Transverse colon (tissue), 4 donors: ENCODE measurements around the gene CGB3. TPM values are rescaled to one million over a fixed set of nuclear protein-coding genes. Genes with fewer than 3 reads are reported as not detected.

ENCODE experiments used
- DNase-seq: peaks from one replicate; pipeline ENCODE4 v3.0.0-alpha.2; 2019
- H3K27ac ChIP-seq, 4 donors: fragments of 200-600 bp; sonication (generic); 2 replicates each; pipeline ENCODE4 v1.5.1; 2016 to 2018; ENCODE audit warnings: inconsistent platforms in 4 of 4
- H3K27me3 ChIP-seq: fragments of 200-600 bp; sonication (generic); 2 replicates; pipeline ENCODE4 v1.5.1; 2017; ENCODE audit warnings: inconsistent platforms
- H3K36me3 ChIP-seq, 4 donors: fragments of 200-600 bp; sonication (generic); 2 replicates each; pipeline ENCODE4 v1.5.1; 2017 to 2019; ENCODE audit warnings: inconsistent platforms in 4 of 4
- H3K4me1 ChIP-seq, 4 donors: fragments of 200-600 bp; sonication (generic); 2 replicates each; pipeline ENCODE4 v1.5.1; 2017 to 2020; ENCODE audit warnings: inconsistent platforms in 4 of 4
- H3K4me3 ChIP-seq, 4 donors: fragments of 200-600 bp; sonication (generic); 1 replicate in 1 of 4; 2 replicates in 3 of 4; pipeline versions ENCODE4 v1.5.1 to v1.6.1; 2017 to 2019; ENCODE audit warnings: inconsistent platforms in 4 of 4
- H3K9me3 ChIP-seq, 2 donors: fragments of 200-600 bp; sonication (generic); 2 replicates each; pipeline ENCODE4 v1.5.1; 2017 to 2019; ENCODE audit warnings: inconsistent platforms in 2 of 2
- EP300 ChIP-seq: sonication (generic); formaldehyde crosslinking; IDR thresholded peaks from one replicate; pipeline ENCODE4 v1.6.1; 2017; ENCODE audit warnings: antibody characterized with exemption, low read depth
- POLR2A ChIP-seq: fragments of 450-650 bp; IDR thresholded peaks from one replicate; pipeline ENCODE4 v1.6.1; 2016; ENCODE audit warnings: antibody characterized with exemption, mild to moderate bottlenecking, moderate library complexity
- POLR2AphosphoS5 ChIP-seq, 3 donors: sonication (generic); formaldehyde crosslinking; IDR thresholded peaks; one replicate each; pipeline ENCODE4 v1.6.1; 2016; ENCODE audit warnings: antibody characterized with exemption in 3 of 3
- WGBS, 2 donors: methylation state at CpG; one replicate each; pipeline ENCODE4 v1.1.5; 2018; ENCODE audit warnings: low coverage in 1 of 2; 5-methylcytosine and 5-hydroxymethylcytosine counted together
- in situ Hi-C, 4 donors: fragments of 200-750 bp; cut with MboI; loops; one replicate each; pipeline versions ENCODE4 v1.15.0 to v1.15.1; 2017; ENCODE audit warnings: low sequenced_read_pairs in 3 of 4, low pct_ligation_motif_present in 1 of 4, low pct_unique_long_range_greater_than_20kb in 1 of 4
- intact Hi-C: fragments of 100-400 bp; cut with DNase I; formaldehyde crosslinking; loops from one replicate; pipeline ENCODE4 v1.15.1; 2023; ENCODE audit warnings: low total_unique reads
- total RNA-seq, 4 donors: library from RNA; depleted of rRNA; stranded (reverse); fragments of >200 nt; gene quantifications; one replicate each; pipeline ENCODE4 v1.1.0, GENCODE V29; 2016
- TF ChIP-seq, protein P1 (sequence below), 5 experiments: fragments of 200-600 bp in 3 of 5; fragments of 450-650 bp in 2 of 5; sonication (generic) in 3 of 5; IDR thresholded peaks; 1 replicate in 2 of 5; 2 replicates in 3 of 5; pipeline ENCODE4 v1.5.1; 2016 to 2017; ENCODE audit warnings: antibody characterized with exemption in 5 of 5, inconsistent platforms in 3 of 5, mild to moderate bottlenecking in 2 of 5, moderate library complexity in 1 of 5

Gene CGB3
- total RNA-seq, 4 donors from 2014 or later: not detected

DNA sequence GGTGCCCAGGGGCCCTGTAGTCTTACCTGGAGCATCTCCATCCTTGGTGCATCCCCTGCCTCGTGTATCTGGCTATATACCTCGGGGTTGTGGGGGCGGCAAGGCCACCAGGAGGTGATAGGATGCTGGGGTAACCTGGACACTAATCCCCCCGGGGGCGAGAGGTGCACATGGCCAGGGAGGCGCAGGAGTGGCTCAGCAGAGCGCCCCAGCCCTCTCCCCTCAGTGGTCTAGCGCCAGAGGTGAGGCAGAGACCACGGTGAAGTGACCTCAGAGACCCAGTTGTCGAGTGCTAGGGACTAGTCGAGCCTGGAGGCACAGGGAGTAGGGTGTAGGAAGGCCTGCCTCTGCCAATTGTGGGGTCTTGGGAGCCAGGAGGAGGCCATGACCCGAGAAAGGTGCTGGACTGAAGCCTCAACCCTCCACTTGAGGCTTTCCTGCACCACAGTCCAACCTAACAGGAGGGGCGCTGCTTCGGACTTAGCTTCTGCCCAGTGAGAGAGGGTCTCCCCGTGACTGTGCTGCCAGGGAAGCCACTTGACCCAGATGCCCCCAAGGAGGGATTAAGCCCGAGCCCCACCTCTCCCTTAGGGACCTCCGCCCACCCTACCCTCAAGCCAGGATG lies 7.0 kb downstream of the CGB3 start, which contains the start of gene LHB:
Gene LHB (minus strand): TSS at position 51 of the 625 bp plus-strand sequence. CDS start 10 bp downstream, at position 41.
- Histone ChIP-seq H3K27me3 (peaks cover 39% of the 10 kb centered on the region), H3K4me3 (peak within 1 kb of the TSS; percentile 19 to 59 (median 34)), H3K9me3 (no peaks in the 10 kb centered on the region), H3K36me3 (peaks cover 0 to 3% (median 0%) of the 10 kb centered on the region in 4 donors), H3K4me1 (peaks cover 9 to 25% (median 23%) of the 10 kb centered on the region in 4 donors), H3K27ac (peak within 1 kb of the TSS in 3 of 4 donors; percentile 13 to 25 (median 21))
- no peak for DNase-seq
- intact Hi-C loops (no loop called here), in situ Hi-C loops (no loop called here)
- 79% methylated on average over 11 of the region's 17 CpGs; no CpG with 5 or more reads in 1 of the 2 donors for WGBS, 2 donors
- no peak for TF ChIP-seq POLR2A
- TF ChIP-seq EP300: no peak
- no peak for TF ChIP-seq POLR2AphosphoS5 (IDR thresholded peaks at IDR 0.05)
- TF ChIP-seq, protein P1, sequence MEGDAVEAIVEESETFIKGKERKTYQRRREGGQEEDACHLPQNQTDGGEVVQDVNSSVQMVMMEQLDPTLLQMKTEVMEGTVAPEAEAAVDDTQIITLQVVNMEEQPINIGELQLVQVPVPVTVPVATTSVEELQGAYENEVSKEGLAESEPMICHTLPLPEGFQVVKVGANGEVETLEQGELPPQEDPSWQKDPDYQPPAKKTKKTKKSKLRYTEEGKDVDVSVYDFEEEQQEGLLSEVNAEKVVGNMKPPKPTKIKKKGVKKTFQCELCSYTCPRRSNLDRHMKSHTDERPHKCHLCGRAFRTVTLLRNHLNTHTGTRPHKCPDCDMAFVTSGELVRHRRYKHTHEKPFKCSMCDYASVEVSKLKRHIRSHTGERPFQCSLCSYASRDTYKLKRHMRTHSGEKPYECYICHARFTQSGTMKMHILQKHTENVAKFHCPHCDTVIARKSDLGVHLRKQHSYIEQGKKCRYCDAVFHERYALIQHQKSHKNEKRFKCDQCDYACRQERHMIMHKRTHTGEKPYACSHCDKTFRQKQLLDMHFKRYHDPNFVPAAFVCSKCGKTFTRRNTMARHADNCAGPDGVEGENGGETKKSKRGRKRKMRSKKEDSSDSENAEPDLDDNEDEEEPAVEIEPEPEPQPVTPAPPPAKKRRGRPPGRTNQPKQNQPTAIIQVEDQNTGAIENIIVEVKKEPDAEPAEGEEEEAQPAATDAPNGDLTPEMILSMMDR (IDR thresholded peaks at IDR 0.05): no peak

DNA sequence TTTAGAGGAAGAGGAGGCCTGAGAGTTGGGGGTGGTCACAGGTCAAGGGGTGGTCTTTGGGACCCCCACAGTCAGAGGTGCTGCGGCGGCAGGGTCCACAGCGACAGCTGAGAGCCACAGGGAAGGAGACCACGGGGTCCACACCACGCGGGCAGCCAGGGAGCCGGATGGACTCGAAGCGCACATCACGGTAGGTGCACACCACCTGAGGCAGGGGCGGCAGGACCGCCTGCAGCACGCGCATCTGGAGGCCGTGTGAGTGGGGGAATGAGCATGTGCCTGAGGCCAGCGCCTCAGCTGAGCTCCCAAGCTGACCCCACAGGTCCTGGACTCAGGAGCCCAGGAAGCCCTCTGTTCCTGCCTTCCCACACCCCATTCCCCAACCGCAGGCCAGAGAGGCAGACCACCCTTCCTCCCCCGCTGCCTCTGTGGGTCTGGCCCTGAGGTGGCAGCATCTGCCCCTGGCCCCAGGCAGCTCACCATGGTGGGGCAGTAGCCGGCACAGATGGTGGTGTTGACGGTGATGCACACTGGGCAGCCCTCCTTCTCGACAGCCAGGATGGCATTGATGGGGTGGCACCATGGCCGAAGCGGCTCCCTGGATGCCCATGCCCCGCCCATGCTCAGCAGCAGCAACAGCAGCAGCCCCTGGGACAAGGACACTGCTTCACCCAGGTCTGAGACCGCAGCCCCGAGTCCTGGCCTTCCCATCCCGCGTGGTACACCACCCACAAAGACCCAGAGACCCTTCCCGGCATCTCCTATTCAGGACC lies 7.9 kb downstream of the CGB3 start:
- Histone ChIP-seq H3K36me3 (peaks cover 0 to 3% (median 0%) of the 10 kb centered on the region in 4 donors), H3K9me3 (no peaks in the 10 kb centered on the region)

DNA sequence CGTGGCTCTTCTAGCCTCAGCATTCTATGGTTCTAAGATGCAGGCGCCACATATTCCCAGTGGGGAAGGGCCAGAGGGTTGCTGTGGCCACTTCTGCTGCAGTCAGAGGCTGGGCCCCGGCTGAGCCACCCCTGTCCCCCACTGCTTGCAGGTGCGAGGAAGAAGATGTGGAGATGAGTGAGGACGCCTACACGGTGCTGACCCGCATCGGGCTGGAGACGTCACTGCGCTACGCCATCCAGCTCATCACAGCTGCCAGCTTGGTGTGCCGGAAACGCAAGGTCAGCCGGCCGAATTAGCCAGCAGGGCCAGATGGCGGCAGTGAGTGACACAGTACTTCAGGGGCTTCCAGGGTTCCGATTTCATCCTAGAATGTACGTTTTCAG lies 9.3 kb downstream of the CGB3 start:
- H3K36me3 ChIP-seq: peaks cover 0 to 10% (median 2%) of the 10 kb centered on the region in 4 donors
- H3K9me3 ChIP-seq: no peaks in the 10 kb centered on the region
- no peak for DNase-seq
- in situ Hi-C loops (no loop called here), intact Hi-C loops (no loop called here)
- no peak overlapping the region for H3K27ac ChIP-seq
- H3K4me3 ChIP-seq: no peak overlapping the region
- 91 to 92% methylated on average over 10 to 18 of the region's 18 CpGs for WGBS, 2 donors
- peaks cover 9 to 25% (median 23%) of the 10 kb centered on the region in 4 donors for H3K4me1 ChIP-seq
- peaks cover 21% of the 10 kb centered on the region for H3K27me3 ChIP-seq
- TF ChIP-seq POLR2A (no peak), POLR2AphosphoS5 (IDR thresholded peaks at IDR 0.05) (no peak), EP300 (no peak)
- TF ChIP-seq, protein P1 (IDR thresholded peaks at IDR 0.05): no peak

More for the DNA sequence above, 7.9 kb downstream of the CGB3 start:
- intact Hi-C loops: no loop called here
- no peak overlapping the region for H3K27ac ChIP-seq
- no peak overlapping the region for H3K4me3 ChIP-seq
- DNase-seq: no peak
- 89% methylated on average over 16 of the region's 29 CpGs; no CpG with 5 or more reads in 1 of the 2 donors for WGBS, 2 donors
- in situ Hi-C loops: no loop called here
- no peak for TF ChIP-seq POLR2AphosphoS5 (IDR thresholded peaks at IDR 0.05)
- TF ChIP-seq EP300: no peak
- TF ChIP-seq, protein P1 (IDR thresholded peaks at IDR 0.05): no peak
- no peak for TF ChIP-seq POLR2A
- H3K27me3 ChIP-seq: peaks cover 34% of the 10 kb centered on the region
- H3K4me1 ChIP-seq: peaks cover 9 to 25% (median 23%) of the 10 kb centered on the region in 4 donors
